Measurements from ENCODE around the gene MLLT6.

The MLLT6 gene

GRCh38 chr17:38704606-38705522, at the start of gene MLLT6:
TSS of gene MLLT6 (plus strand) at chr17:38705273. CDS start at chr17:38705633, 360 bp downstream.
- DNase-seq (ENCODE audit: insufficient read length, low spot score) (no peak), FAIRE-seq (no peak)
- TF ChIP-seq CTCF (IDR thresholded peaks at IDR 0.05; ENCODE audit: insufficient read depth, missing control alignments) = no peak

GRCh38 chr17:38656959-38657823, 47.9 kb upstream of the MLLT6 start:
- no peak for DNase-seq (ENCODE audit: insufficient read length, low spot score)
- no peak for FAIRE-seq
- no peak for TF ChIP-seq CTCF (IDR thresholded peaks at IDR 0.05; ENCODE audit: insufficient read depth, missing control alignments)

- FAIRE-seq (no peak), DNase-seq (ENCODE audit: insufficient read length, low spot score) (no peak)
Observed at GRCh38 chr17:38657824-38658740, 47.0 kb upstream of the MLLT6 start.

GRCh38 chr17:38658741-38659345, 46.2 kb upstream of the MLLT6 start:
- DNase-seq (ENCODE audit: insufficient read length, low spot score) = no peak
- no peak for FAIRE-seq
- TF ChIP-seq CTCF (IDR thresholded peaks at IDR 0.05; ENCODE audit: insufficient read depth, missing control alignments) = no peak

More at GRCh38 chr17:38657824-38658740, 47.0 kb upstream of the MLLT6 start:
- no peak for TF ChIP-seq CTCF (IDR thresholded peaks at IDR 0.05; ENCODE audit: insufficient read depth, missing control alignments)

GRCh38 chr17:38659415-38659814, 45.7 kb upstream of the MLLT6 start:
- DNase-seq (ENCODE audit: insufficient read length, low spot score) = no peak
- TF ChIP-seq CTCF (IDR thresholded peaks at IDR 0.05; ENCODE audit: insufficient read depth, missing control alignments) = no peak
- no peak for FAIRE-seq
